ENCODE measurements around the gene DMAC2L.

GRCh38 chr14:50354527-50354926 is 42.4 kb downstream of the DMAC2L start:
- TF ChIP-seq CTCF (conservative IDR thresholded peaks at IDR 0.05): no peak
- no peak for TF ChIP-seq ZFX (IDR thresholded peaks at IDR 0.05)
